AG09309 (cell line): ENCODE data around the gene NAT16.

Source experiments
- DNase-seq: peaks from one replicate; pipeline ENCODE4 v3.0.0-alpha.2; 2010; ENCODE audit warnings: low read depth
- H3K4me3 ChIP-seq: 2 replicates; pipeline ENCODE4 v1.5.1; 2011; ENCODE audit warnings: mild to moderate bottlenecking, low read depth, low read length, moderate library complexity; ENCODE audit not compliant: control insufficient read depth
- CTCF ChIP-seq: IDR thresholded peaks from 2 replicates; pipeline ENCODE4 v1.5.1; 2011; ENCODE audit warnings: mild to moderate bottlenecking, low read depth, low read length, inconsistent platforms; ENCODE audit not compliant: insufficient read depth, control insufficient read depth; ENCODE audit errors: missing control alignments

The NAT16 gene

GRCh38 chr7:101180130-101180755, at the start of gene NAT16:
Gene NAT16 (minus strand): TSS chr7:101180293. CDS start chr7:101174807, 5,486 bp downstream.
- no peak within 1 kb of the TSS for H3K4me3 ChIP-seq
- DNase-seq: no peak
- no peak for TF ChIP-seq CTCF

- no peak overlapping the region for H3K4me3 ChIP-seq
- DNase-seq: no peak
- no peak for TF ChIP-seq CTCF
Measured at GRCh38 chr7:101226721-101227120, 46.6 kb upstream of the NAT16 start.

DNA sequence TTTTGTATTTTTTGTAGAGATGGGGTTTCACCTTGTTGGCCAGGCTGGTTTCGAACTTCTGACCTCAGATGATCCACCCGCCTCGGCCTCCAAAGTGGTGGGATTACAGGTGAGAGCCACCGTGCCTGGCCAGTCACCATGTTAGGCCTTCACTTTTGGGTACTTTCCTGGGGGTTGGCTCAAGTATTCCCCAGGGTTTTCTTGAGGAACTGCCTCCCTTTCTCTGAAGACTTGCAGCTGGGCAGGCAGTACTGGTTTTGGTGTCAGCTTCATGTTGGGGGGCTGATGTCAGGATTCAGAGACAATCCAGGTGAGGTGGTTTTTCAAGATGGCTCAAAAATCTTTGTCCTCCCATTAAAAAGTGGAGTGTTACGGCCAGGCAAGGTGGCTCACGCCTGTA, 45.6 kb upstream of the NAT16 start:
- DNase-seq: no peak
- H3K4me3 ChIP-seq: no peak overlapping the region
- no peak for TF ChIP-seq CTCF

- no peak for TF ChIP-seq CTCF
- H3K4me3 ChIP-seq: no peak overlapping the region
- no peak for DNase-seq
Measured at GRCh38 chr7:101223528-101223927, 43.4 kb upstream of the NAT16 start.

DNA sequence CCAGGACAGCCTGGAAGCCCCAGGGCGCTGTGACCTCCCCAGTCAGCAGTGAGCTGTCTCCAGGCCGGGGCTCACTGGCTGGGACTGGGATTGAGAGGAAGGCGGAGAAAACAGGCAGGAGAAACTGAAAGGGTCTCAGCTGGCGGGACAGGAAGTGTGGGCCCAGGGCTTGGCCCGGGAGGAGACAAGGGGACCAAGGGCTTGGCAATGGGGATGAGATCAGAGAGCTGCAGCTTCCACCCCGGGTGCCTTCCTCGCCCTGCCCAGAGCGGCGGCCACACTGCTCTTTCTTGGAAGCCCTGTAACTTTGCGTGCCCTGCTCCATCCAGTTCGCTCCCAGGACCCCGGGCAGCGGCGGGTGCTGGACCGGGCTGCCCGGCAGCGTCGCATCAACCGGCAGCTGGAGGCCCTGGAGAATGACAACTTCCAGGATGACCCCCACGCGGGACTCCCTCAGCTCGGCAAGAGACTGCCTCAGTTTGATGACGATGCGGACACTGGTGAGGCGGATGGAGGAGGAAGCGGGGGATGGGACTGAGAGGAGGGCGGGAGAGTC, 42.3 kb upstream of the NAT16 start:
- DNase-seq: no peak
- TF ChIP-seq CTCF: no peak
- H3K4me3 ChIP-seq: no peak overlapping the region

- no peak for DNase-seq
- H3K4me3 ChIP-seq: no peak overlapping the region
- TF ChIP-seq CTCF: no peak
Measured at GRCh38 chr7:101220295-101220694, 40.2 kb upstream of the NAT16 start.
